A549 (cell line): ENCODE measurements around the gene ROBO1. TPM values are rescaled to one million over a fixed set of nuclear protein-coding genes. Genes with fewer than 3 reads are reported as not detected.

Experiments
- ATAC-seq, 2 experiments: fragments of 200-7000 bp in 1 of 2; fragments of >200 bp in 1 of 2; cut with Nextera tagmentation in 1 of 2; cut with Tn5 transposase in 1 of 2; 3 replicates each; pipeline versions ENCODE4 v1.8.0 to v1.9.1; 2018 to 2020; ENCODE audit warnings: mild to moderate bottlenecking in 1 of 2, moderate library complexity in 1 of 2
- CTCF ChIA-PET: fragments of 300-600 bp; sonication (Branson Sonifier 250); formaldehyde crosslinking; extraction: SDS; loops from one replicate; lab custom pipeline; 2021; ENCODE audit warnings: antibody characterized with exemption, inconsistent platforms; lab: Yijun Ruan, JAX
- POLR2A ChIA-PET: fragments of 350-600 bp; formaldehyde crosslinking; extraction: SDS; loops from one replicate; lab custom pipeline; 2021; ENCODE audit warnings: antibody characterized with exemption, inconsistent platforms; lab: Yijun Ruan, JAX
- DNase-seq, 2 experiments: peaks; one replicate each; pipeline versions ENCODE4 v3.0.0 to v3.0.0-alpha.2; 2011 to 2016; ENCODE audit warnings: low read depth in 1 of 2, low spot score in 1 of 2
- FAIRE-seq: peaks from 2 replicates; lab custom pipeline; 2011; peaks lifted over from hg19 to GRCh38; lab: Jason Lieb, UNC
- H3K27ac ChIP-seq, 2 experiments: fragments of >200 bp; sonication (Bioruptor Twin); formaldehyde crosslinking; 3 replicates each; pipeline ENCODE4 v1.5.1; 2016 to 2017
- H3K4me1 ChIP-seq: fragments of >200 bp; sonication (Bioruptor Twin); formaldehyde crosslinking; 3 replicates; pipeline ENCODE4 v1.6.1; 2016
- H3K4me2 ChIP-seq: fragments of >200 bp; sonication (Bioruptor Twin); formaldehyde crosslinking; 3 replicates; pipeline ENCODE4 v1.6.1; 2016
- H3K4me3 ChIP-seq: fragments of >200 bp; sonication (Bioruptor Twin); formaldehyde crosslinking; 3 replicates; pipeline ENCODE4 v1.5.1; 2016
- H3K9me3 ChIP-seq: fragments of >200 bp; sonication (Bioruptor Twin); formaldehyde crosslinking; 3 replicates; pipeline ENCODE4 v1.6.1; 2016
- CBX2 ChIP-seq: fragments of 200-600 bp; sonication (generic); IDR thresholded peaks from 2 replicates; pipeline ENCODE4 v1.6.1; 2016; ENCODE audit warnings: low read depth, mild to moderate bottlenecking, borderline replicate concordance
- CEBPB ChIP-seq, 2 experiments: fragments of >200 bp in 1 of 2; sonication (Bioruptor Twin) in 1 of 2; formaldehyde crosslinking in 1 of 2; IDR thresholded peaks; 2 replicates each; pipeline ENCODE4 v1.6.1; 2012 to 2016
- E2F6 ChIP-seq: IDR thresholded peaks from 2 replicates; pipeline ENCODE4 v1.6.1; 2012; ENCODE audit warnings: low read depth, borderline replicate concordance
- EHF ChIP-seq: fragments of 250-450 bp; sonication (Bioruptor Pico); IDR thresholded peaks from 2 replicates; pipeline ENCODE4 v1.5.0; 2020; ENCODE audit warnings: mild to moderate bottlenecking
- EHMT2 ChIP-seq: fragments of 200-600 bp; sonication (generic); IDR thresholded peaks from 2 replicates; pipeline ENCODE4 v1.6.1; 2016; ENCODE audit warnings: antibody characterized with exemption, low read depth, mild to moderate bottlenecking, moderate library complexity
- ELK1 ChIP-seq: fragments of 150-350 bp; IDR thresholded peaks from 2 replicates; pipeline ENCODE4 v1.6.1; 2014; ENCODE audit warnings: low read depth, mild to moderate bottlenecking, low read length
- EP300 ChIP-seq, 2 experiments: fragments of >200 bp; sonication (Bioruptor Twin); formaldehyde crosslinking; IDR thresholded peaks; 2 replicates in 1 of 2; 3 replicates in 1 of 2; pipeline ENCODE4 v1.6.1; 2016 to 2017
- FOSB ChIP-seq: fragments of 250-450 bp; sonication (Bioruptor Pico); IDR thresholded peaks from 2 replicates; pipeline ENCODE4 v1.5.0; 2020; ENCODE audit warnings: mild to moderate bottlenecking, moderate library complexity
- FOSL2 ChIP-seq, 2 experiments: fragments of 450-650 bp in 1 of 2; fragments of >200 bp in 1 of 2; sonication (Bioruptor Twin) in 1 of 2; formaldehyde crosslinking; IDR thresholded peaks; 2 replicates each; pipeline versions ENCODE4 v1.5.0 to v1.6.1; 2016 to 2020; ENCODE audit warnings: mild to moderate bottlenecking in 1 of 2, moderate library complexity in 1 of 2
- FOXS1 ChIP-seq: fragments of 250-450 bp; sonication (Bioruptor Pico); IDR thresholded peaks from 2 replicates; pipeline ENCODE4 v1.5.0; 2020; ENCODE audit warnings: mild to moderate bottlenecking, moderate library complexity
- HOXA7 ChIP-seq: fragments of 250-450 bp; sonication (Bioruptor Pico); IDR thresholded peaks from 2 replicates; pipeline ENCODE4 v1.5.0; 2020; ENCODE audit warnings: mild to moderate bottlenecking, moderate library complexity
- JUN ChIP-seq, 2 experiments: fragments of >200 bp; sonication (Bioruptor Twin); formaldehyde crosslinking; IDR thresholded peaks; 2 replicates in 1 of 2; 3 replicates in 1 of 2; pipeline ENCODE4 v1.6.1; 2016 to 2017
- JUNB ChIP-seq: fragments of >200 bp; sonication (Bioruptor Twin); formaldehyde crosslinking; IDR thresholded peaks from 2 replicates; pipeline ENCODE4 v1.6.1; 2016
- MAFK ChIP-seq: fragments of 450-650 bp; IDR thresholded peaks from 2 replicates; pipeline ENCODE4 v1.6.1; 2014; ENCODE audit not compliant: partially characterized antibody
- MAX ChIP-seq: IDR thresholded peaks from 2 replicates; pipeline ENCODE4 v1.6.1; 2012
- NR3C1 ChIP-seq: fragments of >200 bp; sonication (Bioruptor Twin); formaldehyde crosslinking; IDR thresholded peaks from 3 replicates; pipeline ENCODE4 v1.6.1; 2017
- PBX3 ChIP-seq: IDR thresholded peaks from 2 replicates; pipeline ENCODE4 v1.6.1; 2012
- POLR2A ChIP-seq: IDR thresholded peaks from 2 replicates; pipeline ENCODE4 v1.6.1; 2012; ENCODE audit warnings: mild to moderate bottlenecking, low read length
- RCOR1 ChIP-seq: fragments of 150-350 bp; IDR thresholded peaks from 2 replicates; pipeline ENCODE4 v1.6.1; 2014; ENCODE audit warnings: antibody characterized with exemption, low read length, low read depth
- REST ChIP-seq: fragments of 200-600 bp; sonication (generic); IDR thresholded peaks from 2 replicates; pipeline ENCODE4 v1.6.1; 2016; ENCODE audit warnings: antibody characterized with exemption, mild to moderate bottlenecking, moderate library complexity
- RFX5 ChIP-seq: fragments of 450-650 bp; IDR thresholded peaks from 2 replicates; pipeline ENCODE4 v1.7.1; 2014; ENCODE audit warnings: antibody characterized with exemption, mild to moderate bottlenecking, moderate library complexity
- SREBF2 ChIP-seq: fragments of 450-650 bp; IDR thresholded peaks from 2 replicates; pipeline ENCODE4 v1.6.1; 2014; ENCODE audit warnings: mild to moderate bottlenecking, moderate library complexity
- USF2 ChIP-seq: fragments of 450-650 bp; IDR thresholded peaks from 2 replicates; pipeline ENCODE4 v1.6.1; 2014; ENCODE audit warnings: antibody characterized with exemption
- WGBS: methylation state at CpG from one replicate; pipeline ENCODE4 v1.1.6; 2017; ENCODE audit errors: missing lambda C conversion rate; 5-methylcytosine and 5-hydroxymethylcytosine counted together
- polyA plus RNA-seq, 4 experiments: library from polyadenylated mRNA; depleted of rRNA in 3 of 4; stranded (reverse); fragments of >200 nt; fragmentation: RNase III in 1 of 4; extraction: RNeasy Plus Mini Kit Qiagen cat#74134 plus additional on column Dnase treatment in 1 of 4; gene quantifications; 2 replicates in 3 of 4; 3 replicates in 1 of 4; pipeline ENCODE4 v1.2.3, GENCODE V29; 2011 to 2017

The ROBO1 gene
- polyA plus RNA-seq, 2 of the 4 experiments (the other 2 are of a cell fraction) = 25.3 to 35.6 TPM

GRCh38 chr3:78827618-78828017 lies 940.2 kb downstream of the ROBO1 start:
- FAIRE-seq = no peak
- no peak for DNase-seq
- CTCF ChIA-PET = interaction anchor here (1.0 to 1.2 kb wide), 2 partner anchors 13 to 150 kb away, joined by 3 read pairs; no protein-coding TSS in a partner anchor
- Histone ChIP-seq H3K4me3 (no peak overlapping the region), H3K9me3 (no peaks in the 10 kb centered on the region), H3K4me2 (no peak overlapping the region), H3K4me1 (peaks cover 13% of the 10 kb centered on the region), H3K27ac (no peak overlapping the region)
- no peak for ATAC-seq
- POLR2A ChIA-PET = no interaction called here
- WGBS = 72% methylated on average over 4 of the region's 4 CpGs
- no peak for TF ChIP-seq JUNB
- no peak for TF ChIP-seq POLR2A
- TF ChIP-seq JUN (IDR thresholded peaks at IDR 0.05) = no peak
- no peak for TF ChIP-seq HOXA7 (CRISPR knock-in tag)
- no peak for TF ChIP-seq E2F6
- TF ChIP-seq, all 56 proteins: peak for 0

GRCh38 chr3:78825858-78826215 lies 942.0 kb downstream of the ROBO1 start:
- H3K4me3 ChIP-seq = no peak overlapping the region
- FAIRE-seq = no peak
- TF ChIP-seq MAFK = peak; percentile 1
- TF ChIP-seq NR3C1 = no peak
- TF ChIP-seq FOSB (CRISPR knock-in tag) = no peak
- no peak for TF ChIP-seq EHF
- no peak for TF ChIP-seq USF2
- TF ChIP-seq REST = no peak
- TF ChIP-seq, all 56 proteins: peak for 1
- ChIA-PET POLR2A (no interaction called here), CTCF (interaction anchor here (1.0 kb wide), 1 partner anchor 10 kb away, joined by 4 read pairs; no protein-coding TSS in a partner anchor)
- Histone ChIP-seq H3K4me2 (no peak overlapping the region), H3K9me3 (no peaks in the 10 kb centered on the region), H3K4me1 (peaks cover 13% of the 10 kb centered on the region), H3K27ac (no peak overlapping the region)
- no peak for DNase-seq
- ATAC-seq = no peak

- 47% methylated on average over 5 of the region's 5 CpGs for WGBS
- ATAC-seq = no peak
- no peak for FAIRE-seq
- Histone ChIP-seq H3K9me3 (no peaks in the 10 kb centered on the region), H3K27ac (no peak overlapping the region), H3K4me3 (no peak overlapping the region), H3K4me1 (peaks cover 13% of the 10 kb centered on the region), H3K4me2 (no peak overlapping the region)
- ChIA-PET CTCF (interaction anchor here (1.0 kb wide), 1 partner anchor 9 kb away, joined by 4 read pairs; no protein-coding TSS in a partner anchor), POLR2A (no interaction called here)
- no peak for DNase-seq
- TF ChIP-seq MAX = no peak
- no peak for TF ChIP-seq FOXS1
- no peak for TF ChIP-seq SREBF2
- TF ChIP-seq RCOR1 = no peak
- TF ChIP-seq E2F6 = no peak
- TF ChIP-seq EP300 (IDR thresholded peaks at IDR 0.05) = no peak
- TF ChIP-seq RFX5 = no peak
- no peak for TF ChIP-seq PBX3
- TF ChIP-seq EHMT2 = no peak
- TF ChIP-seq ELK1 = no peak
- TF ChIP-seq CEBPB (IDR thresholded peaks at IDR 0.05) = no peak
- no peak for TF ChIP-seq MAFK
- TF ChIP-seq CBX2 = no peak
- no peak for TF ChIP-seq FOSL2 (IDR thresholded peaks at IDR 0.05)
- TF ChIP-seq FOSL2 (CRISPR knock-in tag; IDR thresholded peaks at IDR 0.05) = no peak
- TF ChIP-seq EHF = no peak
Observed at GRCh38 chr3:78825118-78825857, 942.5 kb downstream of the ROBO1 start.
